ENCODE measurements around the gene TMEM114. TPM values are rescaled to one million over a fixed set of nuclear protein-coding genes. Genes with fewer than 3 reads are reported as not detected.

The TMEM114 gene
- total RNA-seq, 1 experiment from 2014 or later, result not detected

- Histone ChIP-seq H3K4me3 (ENCODE audit: low read depth, low read length) (no peak overlapping the region), H3K36me3 (ENCODE audit: control insufficient read depth, insufficient read depth, low read length) (no peaks in the 10 kb centered on the region), H3K27me3 (replicated peaks; ENCODE audit: control insufficient read depth, insufficient read depth, low read length) (no peaks in the 10 kb centered on the region), H3K9me3 (no peaks in the 10 kb centered on the region), H3K4me1 (no peaks in the 10 kb centered on the region)
- Mint-ChIP-seq H3K27me3 (ENCODE audit: insufficient read depth, unreplicated experiment) (peaks cover 2% of the 10 kb centered on the region), H3K4me3 (ENCODE audit: unreplicated experiment) (no peak overlapping the region), H3K27ac (ENCODE audit: unreplicated experiment) (no peak overlapping the region), H3K9me3 (ENCODE audit: unreplicated experiment) (no peaks in the 10 kb centered on the region), H3K36me3 (ENCODE audit: insufficient read depth, unreplicated experiment) (no peaks in the 10 kb centered on the region), H3K4me1 (ENCODE audit: low read depth, unreplicated experiment) (no peaks in the 10 kb centered on the region)
- ChIA-PET CTCF (no interaction called here), POLR2A (no interaction called here)
- intact Hi-C loops (cut with micrococcal nuclease; ENCODE audit: unreplicated experiment), result no loop called here
- DNase-seq, result no peak
- BruUV-seq (replicated peaks), result no TSS peak
- TF ChIP-seq, protein P1, sequence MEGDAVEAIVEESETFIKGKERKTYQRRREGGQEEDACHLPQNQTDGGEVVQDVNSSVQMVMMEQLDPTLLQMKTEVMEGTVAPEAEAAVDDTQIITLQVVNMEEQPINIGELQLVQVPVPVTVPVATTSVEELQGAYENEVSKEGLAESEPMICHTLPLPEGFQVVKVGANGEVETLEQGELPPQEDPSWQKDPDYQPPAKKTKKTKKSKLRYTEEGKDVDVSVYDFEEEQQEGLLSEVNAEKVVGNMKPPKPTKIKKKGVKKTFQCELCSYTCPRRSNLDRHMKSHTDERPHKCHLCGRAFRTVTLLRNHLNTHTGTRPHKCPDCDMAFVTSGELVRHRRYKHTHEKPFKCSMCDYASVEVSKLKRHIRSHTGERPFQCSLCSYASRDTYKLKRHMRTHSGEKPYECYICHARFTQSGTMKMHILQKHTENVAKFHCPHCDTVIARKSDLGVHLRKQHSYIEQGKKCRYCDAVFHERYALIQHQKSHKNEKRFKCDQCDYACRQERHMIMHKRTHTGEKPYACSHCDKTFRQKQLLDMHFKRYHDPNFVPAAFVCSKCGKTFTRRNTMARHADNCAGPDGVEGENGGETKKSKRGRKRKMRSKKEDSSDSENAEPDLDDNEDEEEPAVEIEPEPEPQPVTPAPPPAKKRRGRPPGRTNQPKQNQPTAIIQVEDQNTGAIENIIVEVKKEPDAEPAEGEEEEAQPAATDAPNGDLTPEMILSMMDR (IDR thresholded peaks at IDR 0.05; ENCODE audit: insufficient read depth in 1 of 2, low read depth in 1 of 2, low read length in 1 of 2, severe bottlenecking in 1 of 2, unreplicated experiment in 1 of 2), result no peak
These were observed 3.2 kb downstream of the TMEM114 start for GRCh38 chr16:8587065-8587464.

DNA sequence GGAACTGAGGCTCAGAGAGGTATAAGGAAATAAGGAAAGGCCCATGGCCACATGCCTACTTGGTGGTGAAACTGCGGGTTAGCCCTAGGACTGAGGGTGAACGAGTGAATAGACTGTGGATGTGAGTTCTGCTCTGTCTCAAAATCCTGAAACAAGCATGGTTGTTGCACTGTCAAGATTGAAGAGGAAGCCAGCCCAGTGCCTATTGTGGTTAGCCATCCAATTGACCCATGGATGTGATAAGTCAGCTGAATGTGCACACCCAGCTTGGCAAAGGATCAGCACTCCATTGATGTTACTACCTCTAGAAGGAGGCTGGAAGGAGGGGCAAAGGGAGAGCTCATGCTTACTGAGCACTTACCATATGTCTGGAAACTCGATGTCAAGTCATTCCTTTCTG lies 4.5 kb downstream of the TMEM114 start:
- Mint-ChIP-seq H3K27me3 (ENCODE audit: insufficient read depth, unreplicated experiment) (peaks cover 2% of the 10 kb centered on the region), H3K36me3 (ENCODE audit: insufficient read depth, unreplicated experiment) (no peaks in the 10 kb centered on the region), H3K4me1 (ENCODE audit: low read depth, unreplicated experiment) (no peaks in the 10 kb centered on the region), H3K4me3 (ENCODE audit: unreplicated experiment) (no peak overlapping the region), H3K9me3 (ENCODE audit: unreplicated experiment) (no peaks in the 10 kb centered on the region), H3K27ac (ENCODE audit: unreplicated experiment) (no peak overlapping the region)
- no peaks in the 10 kb centered on the region for H3K4me1 ChIP-seq
- intact Hi-C loops (cut with micrococcal nuclease; ENCODE audit: unreplicated experiment), result no loop called here
- TF ChIP-seq, protein P1 (IDR thresholded peaks at IDR 0.05; ENCODE audit: insufficient read depth in 1 of 2, low read depth in 1 of 2, low read length in 1 of 2, severe bottlenecking in 1 of 2, unreplicated experiment in 1 of 2), result no peak
- CTCF ChIA-PET, result no interaction called here
- POLR2A ChIA-PET, result no interaction called here
- H3K36me3 ChIP-seq (ENCODE audit: control insufficient read depth, insufficient read depth, low read length), result no peaks in the 10 kb centered on the region
- no peaks in the 10 kb centered on the region for H3K27me3 ChIP-seq (replicated peaks; ENCODE audit: control insufficient read depth, insufficient read depth, low read length)
- no TSS peak for BruUV-seq (replicated peaks)
- DNase-seq, result no peak
- no peak overlapping the region for H3K4me3 ChIP-seq (ENCODE audit: low read depth, low read length)
- no peaks in the 10 kb centered on the region for H3K9me3 ChIP-seq

GRCh38 chr16:8585041-8585440 lies 5.3 kb downstream of the TMEM114 start:
- ChIA-PET POLR2A (no interaction called here), CTCF (no interaction called here)
- Mint-ChIP-seq H3K9me3 (ENCODE audit: unreplicated experiment) (no peaks in the 10 kb centered on the region), H3K4me1 (ENCODE audit: low read depth, unreplicated experiment) (no peaks in the 10 kb centered on the region), H3K27me3 (ENCODE audit: insufficient read depth, unreplicated experiment) (peaks cover 2% of the 10 kb centered on the region), H3K27ac (ENCODE audit: unreplicated experiment) (no peak overlapping the region), H3K4me3 (ENCODE audit: unreplicated experiment) (no peak overlapping the region), H3K36me3 (ENCODE audit: insufficient read depth, unreplicated experiment) (no peaks in the 10 kb centered on the region)
- H3K4me3 ChIP-seq (ENCODE audit: low read depth, low read length), result no peak overlapping the region
- no peaks in the 10 kb centered on the region for H3K4me1 ChIP-seq
- no TSS peak for BruUV-seq (replicated peaks)
- H3K27me3 ChIP-seq (replicated peaks; ENCODE audit: control insufficient read depth, insufficient read depth, low read length), result no peaks in the 10 kb centered on the region
- H3K36me3 ChIP-seq (ENCODE audit: control insufficient read depth, insufficient read depth, low read length), result no peaks in the 10 kb centered on the region
- intact Hi-C loops (cut with micrococcal nuclease; ENCODE audit: unreplicated experiment), result no loop called here
- DNase-seq, result no peak
- TF ChIP-seq, protein P1 (IDR thresholded peaks at IDR 0.05; ENCODE audit: insufficient read depth in 1 of 2, low read depth in 1 of 2, low read length in 1 of 2, severe bottlenecking in 1 of 2, unreplicated experiment in 1 of 2), result no peak
- no peaks in the 10 kb centered on the region for H3K9me3 ChIP-seq

Data from Caco-2 (cell line).